ENCODE measurements around the gene EXOC3.
"Not testable (repeated sequence)": the region's sequence is repeated elsewhere in the genome, so short reads cannot be mapped to it uniquely, and the experiment has no call there.

The EXOC3 gene

DNA sequence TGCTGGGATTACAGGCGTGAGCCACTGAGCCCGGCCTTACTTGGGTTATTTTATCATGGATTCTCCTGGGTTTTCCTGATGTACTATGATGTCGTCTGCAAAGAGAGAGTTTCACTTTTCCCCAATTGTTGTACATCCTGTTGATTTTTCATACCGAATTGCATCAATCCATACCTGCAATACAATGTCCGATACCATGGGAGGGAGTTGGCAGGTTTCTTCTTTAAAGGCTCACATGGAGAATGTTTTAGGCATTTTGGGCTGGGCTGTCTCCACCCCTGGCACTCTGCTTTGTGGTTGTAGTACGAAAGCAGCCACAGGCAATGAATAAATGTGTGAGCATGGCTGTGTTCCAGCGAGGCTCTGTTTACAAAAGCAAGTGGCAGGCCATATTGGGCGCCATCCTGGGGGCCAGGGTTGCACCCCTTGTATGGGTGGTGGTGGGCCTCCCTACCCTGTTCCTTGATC, 35.1 kb upstream of the EXOC3 start:
- DNase-seq: no peak

DNA sequence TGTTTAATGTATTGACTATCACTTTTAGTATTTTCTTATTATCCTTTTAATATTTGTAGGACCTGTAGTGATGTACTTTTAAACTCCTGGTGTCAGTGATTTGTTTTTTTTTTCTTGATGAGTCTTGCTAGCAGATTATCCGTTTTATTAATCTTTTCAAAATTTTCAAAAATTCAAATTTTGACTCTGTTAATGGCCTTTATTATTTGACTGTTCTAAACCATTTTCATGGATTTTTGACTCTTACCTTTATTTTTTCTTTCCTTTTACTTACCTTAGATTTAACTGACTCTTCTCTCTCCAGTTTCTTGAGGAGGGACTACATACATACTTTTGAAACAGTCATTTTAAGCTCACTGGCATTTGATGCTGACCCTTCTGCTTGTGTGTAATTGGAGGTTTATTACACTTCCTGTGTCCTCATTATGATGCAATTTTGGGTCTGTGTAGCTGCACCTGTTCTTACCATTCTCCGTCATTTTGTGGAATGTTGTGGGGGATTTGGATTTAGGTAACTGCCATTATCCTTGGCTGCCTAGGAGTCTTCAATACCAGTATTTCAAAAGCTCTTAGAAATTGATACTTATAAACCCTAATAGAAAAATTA, 32.0 kb upstream of the EXOC3 start:
- no peak for DNase-seq

DNA sequence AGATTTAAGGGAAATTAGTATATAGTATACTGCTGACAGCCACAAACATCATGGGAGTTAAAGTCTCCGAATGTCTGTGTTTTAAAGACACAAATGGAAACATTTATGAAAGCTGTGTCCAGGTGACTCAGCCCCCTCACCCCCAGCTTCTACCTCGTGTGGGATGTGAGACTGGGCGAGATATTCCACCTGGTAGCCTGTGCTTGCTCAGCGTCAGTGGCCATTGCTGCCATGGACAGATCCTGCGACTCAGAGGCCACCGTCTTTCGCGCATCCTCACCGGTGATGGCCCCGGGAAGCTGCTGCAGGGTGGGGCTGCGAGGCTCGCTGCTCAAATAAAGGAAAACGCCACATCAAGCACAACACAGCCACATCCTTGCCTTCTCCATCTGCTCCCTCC, 31.2 kb upstream of the EXOC3 start:
- no peak for DNase-seq

DNA sequence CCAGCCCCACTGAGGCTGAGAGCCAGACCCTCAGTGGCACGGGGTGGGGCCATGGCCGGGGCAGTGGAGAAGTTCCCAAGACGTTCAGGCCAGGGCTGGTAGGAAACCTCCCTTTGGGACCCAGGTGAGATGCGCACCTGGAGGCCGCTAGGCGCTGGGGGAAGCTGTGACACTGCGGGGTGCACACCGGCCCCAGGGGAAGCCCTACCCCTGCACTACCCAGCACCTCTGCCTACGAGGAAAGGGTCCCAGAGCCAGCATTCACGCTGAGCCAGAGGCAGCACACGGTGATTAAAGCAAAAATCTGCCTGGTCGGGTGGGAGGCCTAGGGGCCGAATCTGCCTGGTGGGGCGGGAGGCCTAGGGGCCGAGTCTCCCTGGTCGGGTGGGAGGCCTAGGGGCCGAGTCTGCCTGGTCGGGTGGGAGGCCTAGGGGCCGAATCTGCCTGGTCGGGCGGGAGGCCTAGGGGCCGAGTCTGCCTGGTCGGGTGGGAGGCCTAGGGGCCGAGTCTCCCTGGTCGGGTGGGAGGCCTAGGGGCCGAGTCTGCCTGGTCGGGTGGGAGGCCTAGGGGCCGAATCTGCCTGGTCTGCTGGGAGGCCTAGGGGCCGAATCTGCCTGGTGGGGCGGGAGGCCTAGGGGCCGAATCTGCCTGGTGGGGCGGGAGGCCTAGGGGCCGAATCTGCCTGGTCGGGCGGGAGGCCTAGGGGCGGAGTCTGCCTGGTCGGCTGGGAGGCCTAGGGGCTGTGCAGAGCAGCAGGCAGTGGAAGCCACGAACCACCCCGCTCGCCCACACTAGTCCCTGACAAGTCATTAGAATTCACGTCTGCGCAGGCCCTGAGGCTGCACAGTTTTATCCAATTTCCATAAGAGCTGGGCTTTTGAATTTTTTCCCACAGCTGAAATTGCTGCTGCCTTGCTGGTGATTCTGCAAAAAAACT, 27.7 kb upstream of the EXOC3 start:
- not testable (repeated sequence) for DNase-seq

DNA sequence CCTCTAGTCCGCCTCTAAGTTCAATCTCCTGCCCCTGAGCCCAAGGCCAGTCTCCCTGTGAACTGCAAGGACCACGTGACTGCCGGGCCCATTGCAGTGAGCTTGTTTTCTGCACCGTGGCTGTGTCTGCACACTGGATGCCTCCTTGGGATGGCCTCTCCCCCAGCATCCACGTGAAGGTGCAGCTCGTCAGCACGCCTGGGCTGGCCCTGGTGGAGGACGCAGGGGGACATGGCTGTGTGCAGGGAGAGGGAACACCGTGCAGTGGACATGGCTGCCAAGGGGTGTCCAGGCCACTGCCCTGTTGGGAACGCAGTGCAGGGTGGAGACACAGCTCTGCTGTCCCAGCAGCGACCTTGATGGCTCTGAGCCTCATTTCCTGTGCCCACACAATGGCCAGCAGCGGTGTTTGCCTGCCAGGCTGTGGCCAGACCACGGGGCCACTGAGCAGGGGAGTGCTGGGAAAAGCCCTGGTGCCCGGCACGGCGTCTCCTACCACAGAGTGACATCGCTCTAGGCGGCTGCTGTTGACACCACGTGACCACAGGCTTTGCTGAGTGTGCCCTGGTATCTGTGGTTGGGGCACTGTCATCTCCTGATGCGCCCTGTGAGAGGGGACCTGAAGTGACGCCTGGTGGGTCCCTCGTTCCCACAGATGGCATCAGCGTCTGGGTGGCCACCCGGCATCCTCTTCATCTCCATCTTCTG, 26.9 kb upstream of the EXOC3 start:
- DNase-seq: no peak

DNA sequence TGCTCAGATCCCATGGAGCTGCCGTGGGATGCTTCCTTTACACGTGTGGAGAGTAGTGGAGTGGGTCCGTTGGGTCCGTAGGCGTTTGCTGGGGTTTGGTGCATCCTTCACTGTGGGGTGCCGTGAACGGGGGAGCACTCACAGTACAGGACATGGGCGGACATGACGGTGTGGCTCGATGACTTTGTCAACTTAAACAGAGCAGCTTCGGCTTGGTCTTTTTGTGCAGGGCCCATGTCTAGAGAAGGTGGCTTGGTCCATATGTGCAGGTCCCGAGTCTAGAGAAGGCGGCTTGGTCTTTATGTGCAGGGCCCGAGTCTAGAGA, 26.4 kb upstream of the EXOC3 start:
- no peak for DNase-seq

DNA sequence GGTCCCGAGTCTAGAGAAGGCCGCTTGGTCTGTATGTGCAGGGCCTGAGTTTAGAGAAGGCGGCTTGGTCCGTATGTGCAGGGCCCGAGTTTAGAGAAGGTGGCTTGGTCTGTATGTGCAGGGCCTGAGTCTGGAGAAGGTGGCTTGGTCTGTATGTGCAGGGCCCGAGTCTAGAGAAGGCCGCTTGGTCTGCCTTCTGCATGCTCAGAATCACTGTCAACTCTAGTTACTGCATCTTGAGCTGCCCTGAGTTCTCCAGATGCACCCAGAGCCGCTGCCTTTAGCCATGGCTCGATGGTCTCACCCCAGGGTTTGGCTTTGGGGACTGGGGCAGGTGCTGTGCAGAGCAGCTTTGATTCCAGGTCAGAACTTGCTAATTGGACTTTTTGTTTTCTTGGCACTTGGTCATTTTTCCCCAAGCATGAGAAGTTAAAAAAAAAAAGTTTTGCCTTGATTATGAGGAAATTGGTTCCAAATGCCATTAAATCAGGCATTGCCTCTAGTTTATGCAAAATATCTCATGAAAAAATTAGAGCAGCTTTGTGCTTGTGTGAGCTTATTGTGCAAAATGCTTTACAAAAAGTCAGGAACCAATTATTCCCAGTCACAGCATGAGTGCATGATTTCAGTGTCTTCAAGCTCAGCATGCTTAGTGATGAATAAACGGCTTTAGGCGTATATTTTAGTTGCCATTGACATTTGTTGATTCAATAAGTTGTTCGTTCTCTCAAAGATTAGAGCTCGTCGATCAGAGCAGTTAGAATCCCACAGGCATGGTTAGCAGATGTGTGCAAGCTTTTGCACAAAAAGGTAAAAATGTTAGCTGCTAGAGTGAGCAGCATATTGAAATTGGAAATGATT, 25.4 kb upstream of the EXOC3 start:
- DNase-seq: no peak

DNA sequence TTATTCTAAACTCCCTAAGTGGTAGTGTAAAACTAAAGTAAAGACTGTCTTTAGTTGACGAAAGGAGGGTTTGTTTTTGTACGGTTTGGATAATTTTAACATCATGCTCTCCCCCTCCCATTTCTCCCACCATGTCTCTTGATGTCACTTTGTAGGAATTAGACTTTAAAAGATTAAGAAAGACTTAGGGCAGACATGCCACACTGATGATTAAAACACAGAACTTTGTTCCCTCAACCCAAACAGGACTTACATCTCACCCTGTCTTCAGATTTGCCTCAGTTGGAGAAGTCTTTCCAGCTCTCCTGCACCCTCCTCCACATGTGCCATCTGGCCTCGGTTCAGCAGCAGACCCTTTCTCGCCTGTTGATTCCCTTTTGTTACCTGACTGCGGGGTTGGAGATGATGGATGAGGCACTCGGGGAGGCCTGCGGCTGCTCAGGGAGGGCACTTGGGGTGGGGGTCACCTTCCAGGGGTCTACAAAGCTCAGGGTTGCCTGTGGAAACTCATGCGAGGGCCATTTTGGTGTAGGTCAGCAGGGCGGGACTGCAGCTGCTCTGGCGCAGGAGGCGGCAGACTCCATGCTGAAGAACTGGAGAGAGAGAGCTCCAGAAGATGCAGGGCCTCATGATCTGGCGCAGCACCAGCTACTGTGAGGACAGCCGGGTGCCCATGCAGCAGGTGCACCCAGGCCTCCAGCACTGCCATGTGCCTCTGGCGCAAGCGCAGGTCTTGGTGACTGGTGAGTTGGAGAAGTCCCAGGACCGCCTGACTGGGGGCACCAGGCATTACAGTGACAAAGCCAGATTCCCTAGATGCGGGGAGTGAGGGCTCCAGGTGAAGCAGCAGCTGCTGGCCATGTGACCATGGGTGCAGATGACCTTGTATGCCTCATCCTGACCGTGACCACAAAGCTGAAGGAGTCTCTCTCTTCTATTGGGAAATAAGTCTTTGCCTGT, 24.5 kb upstream of the EXOC3 start:
- no peak for DNase-seq

DNA sequence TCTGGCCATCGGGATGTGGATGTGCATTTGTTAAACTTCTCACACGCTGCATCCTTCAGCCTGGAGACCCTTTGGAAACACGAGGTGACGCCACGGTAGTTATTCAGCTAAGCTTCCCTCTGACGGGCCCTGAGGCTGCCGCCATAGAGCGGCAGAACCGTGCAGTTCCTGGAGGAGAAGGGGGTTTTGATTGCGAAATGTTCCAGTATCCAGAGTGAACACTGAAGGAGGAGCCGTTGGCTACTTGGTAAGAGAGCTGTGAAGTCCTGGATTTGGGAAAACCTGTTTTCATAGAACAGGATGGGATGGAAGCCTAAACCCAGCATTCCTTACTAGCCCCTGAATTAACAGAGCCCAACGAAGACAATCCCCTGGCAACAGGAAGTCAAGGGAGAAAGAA, 23.0 kb upstream of the EXOC3 start:
- no peak for DNase-seq

DNA sequence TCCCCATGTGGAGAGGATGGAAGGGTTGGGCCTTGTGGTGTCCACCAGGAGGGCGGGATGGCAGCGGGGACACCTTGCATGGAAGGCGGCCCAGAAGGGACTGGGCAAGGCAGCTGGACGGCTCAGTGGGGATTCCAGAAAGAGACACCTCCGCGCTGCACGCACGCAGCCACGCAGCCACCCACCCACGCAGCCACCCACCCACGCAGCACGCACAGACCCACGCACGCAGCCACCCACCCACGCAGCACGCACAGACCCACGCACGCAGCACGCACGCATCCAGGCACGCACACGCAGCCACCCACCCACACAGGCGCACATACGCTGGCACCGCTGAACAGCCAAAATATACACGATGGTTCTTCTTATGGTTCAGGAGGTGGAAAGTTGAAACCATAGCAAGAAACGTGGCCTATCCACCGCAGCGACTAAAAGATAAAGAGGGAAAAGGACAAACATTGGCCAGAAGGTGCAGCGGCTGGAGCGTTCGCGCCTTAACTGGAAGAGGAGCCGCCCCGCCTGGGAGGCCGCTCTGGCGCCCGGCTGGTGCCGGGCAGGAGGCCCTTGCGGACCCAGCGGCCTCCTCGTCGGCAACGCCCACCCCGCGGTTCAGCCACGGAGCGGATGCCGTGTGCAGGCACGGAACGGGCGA, 22.2 kb upstream of the EXOC3 start:
- no peak for DNase-seq

DNA sequence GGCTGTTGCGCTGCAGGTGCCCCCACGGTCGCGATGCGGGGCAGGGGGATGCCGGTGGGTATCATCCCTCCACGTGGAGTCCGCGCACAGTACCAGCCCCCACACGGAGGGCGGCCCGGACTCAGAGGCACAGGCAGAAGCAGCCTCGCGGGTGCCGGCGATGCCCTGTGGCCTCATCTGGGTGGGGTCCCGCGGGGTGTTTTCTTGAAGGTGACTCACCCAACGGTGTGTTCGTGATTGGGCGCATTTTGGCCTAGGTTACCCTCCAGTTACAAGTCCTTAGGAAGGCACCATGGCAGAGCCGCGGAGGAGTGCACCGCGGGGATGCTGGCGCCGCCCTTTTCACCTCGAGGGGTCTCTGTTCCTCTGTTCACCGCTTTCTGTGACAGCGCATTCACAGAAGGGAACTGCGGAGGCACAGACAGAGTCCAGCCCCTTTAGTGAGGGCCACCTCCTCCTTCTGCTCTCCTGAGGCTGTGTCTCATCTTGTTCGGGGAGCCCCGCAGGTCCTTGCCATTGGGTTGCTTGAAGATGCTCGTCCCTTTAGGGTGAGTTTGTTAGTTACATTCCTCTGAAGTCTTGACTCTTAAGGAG, 21.6 kb upstream of the EXOC3 start:
- no peak for DNase-seq

DNA sequence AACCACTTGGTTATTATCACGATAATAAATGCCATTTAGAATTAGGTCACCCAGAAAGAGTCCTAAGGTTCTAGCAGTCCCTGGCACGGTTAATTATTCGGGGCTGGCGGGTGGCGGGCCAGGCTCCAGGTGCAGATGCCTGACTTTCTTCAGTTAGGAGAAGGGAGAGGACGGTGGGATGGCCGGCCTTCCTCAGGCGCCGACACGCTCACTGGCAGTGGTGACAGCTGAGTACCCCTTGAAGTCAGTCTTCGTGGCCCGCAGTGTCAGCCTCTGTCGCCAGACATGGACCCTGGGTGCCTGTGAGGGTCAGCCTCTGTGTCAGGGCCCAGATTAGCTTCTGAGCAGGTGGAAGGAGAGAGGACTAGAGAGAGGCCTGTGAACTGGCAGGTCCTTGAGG, 21.1 kb upstream of the EXOC3 start:
- no peak for DNase-seq

DNA sequence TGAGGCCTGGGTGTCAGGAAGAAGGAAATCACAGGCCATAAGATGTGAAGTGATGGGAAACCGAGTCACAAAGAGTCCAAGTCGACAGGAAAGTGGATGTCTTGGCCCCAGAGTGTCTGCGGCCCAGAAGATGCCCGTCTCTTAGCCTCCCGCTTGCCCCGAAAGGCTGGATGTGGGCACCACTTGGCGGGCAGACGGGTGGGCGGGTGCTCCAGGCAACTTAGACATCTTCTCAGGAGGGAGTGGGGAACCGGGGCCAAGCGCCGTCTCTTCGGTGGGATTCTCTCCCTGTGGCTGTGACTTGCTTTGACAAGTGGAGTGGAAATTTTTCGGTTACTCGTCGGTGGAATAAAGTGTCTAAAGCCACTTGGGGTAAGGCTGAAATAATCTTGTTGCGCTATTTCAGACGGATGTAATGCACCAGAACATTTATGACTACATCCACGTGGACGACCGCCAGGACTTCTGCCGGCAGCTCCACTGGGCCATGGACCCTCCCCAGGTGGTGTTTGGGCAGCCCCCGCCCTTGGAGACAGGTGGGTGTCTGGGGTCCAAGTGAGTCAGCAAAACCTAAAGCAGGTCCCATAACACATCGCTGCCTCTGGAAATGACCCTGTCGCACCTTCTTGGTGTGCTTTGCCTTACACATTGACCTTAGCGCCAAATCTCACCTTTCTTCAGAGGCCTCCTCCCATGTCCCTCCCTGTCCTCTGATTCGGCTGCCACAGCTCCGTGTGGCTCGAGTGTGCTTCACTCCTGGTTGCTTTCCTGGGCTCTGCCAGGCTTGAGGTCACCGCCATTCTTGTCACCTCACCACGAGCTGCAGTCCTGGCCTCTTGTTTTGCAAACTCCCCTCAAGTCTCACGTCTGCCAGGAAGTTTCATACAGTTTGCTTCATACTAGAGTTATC, 20.4 kb upstream of the EXOC3 start:
- peak; percentile 56 for DNase-seq

DNA sequence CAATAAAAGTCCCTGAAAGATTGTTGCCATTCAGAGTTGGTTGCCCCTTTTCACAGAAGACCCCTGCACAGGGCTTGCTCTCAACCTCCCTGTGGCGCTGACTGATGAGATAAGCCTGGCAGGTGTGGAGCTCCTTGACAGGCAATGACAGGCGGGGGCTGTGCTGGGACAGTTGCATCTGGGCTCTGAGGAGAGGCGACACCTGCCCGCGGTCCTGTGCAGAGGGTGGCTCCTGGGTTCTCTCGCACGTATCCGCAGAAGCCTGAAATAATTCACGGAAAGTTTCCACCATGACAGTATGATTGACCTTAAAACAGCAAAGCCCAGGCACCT, 19.8 kb upstream of the EXOC3 start:
- no peak for DNase-seq

DNA sequence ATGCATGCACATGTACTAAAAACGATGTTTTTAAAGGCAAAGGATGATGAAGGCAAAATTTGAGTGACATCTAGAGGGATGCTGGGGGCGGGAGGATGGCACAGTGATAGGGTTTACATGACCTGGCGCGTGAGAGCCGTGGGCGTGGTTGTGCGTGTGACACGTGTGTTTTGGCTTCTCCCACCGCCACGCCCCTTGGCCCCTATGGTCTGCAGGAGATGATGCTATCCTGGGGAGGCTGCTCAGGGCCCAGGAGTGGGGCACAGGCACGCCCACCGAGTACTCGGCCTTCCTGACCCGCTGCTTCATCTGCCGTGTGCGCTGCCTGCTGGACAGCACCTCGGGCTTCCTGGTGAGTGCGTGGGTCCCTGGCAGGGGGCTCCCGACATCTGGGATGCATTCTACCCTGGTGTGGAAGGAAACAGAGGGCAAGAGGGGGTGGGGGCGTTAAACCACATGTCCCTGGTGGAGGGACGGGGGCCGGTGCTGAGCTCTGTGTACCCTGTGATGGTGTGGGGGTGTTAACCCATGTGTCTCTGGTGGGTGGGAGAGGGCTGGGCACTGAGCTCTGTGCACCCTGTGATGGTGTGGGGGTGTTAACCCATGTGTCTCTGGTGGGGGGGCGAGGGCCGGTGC, 19.2 kb upstream of the EXOC3 start:
- DNase-seq: no peak

DNA sequence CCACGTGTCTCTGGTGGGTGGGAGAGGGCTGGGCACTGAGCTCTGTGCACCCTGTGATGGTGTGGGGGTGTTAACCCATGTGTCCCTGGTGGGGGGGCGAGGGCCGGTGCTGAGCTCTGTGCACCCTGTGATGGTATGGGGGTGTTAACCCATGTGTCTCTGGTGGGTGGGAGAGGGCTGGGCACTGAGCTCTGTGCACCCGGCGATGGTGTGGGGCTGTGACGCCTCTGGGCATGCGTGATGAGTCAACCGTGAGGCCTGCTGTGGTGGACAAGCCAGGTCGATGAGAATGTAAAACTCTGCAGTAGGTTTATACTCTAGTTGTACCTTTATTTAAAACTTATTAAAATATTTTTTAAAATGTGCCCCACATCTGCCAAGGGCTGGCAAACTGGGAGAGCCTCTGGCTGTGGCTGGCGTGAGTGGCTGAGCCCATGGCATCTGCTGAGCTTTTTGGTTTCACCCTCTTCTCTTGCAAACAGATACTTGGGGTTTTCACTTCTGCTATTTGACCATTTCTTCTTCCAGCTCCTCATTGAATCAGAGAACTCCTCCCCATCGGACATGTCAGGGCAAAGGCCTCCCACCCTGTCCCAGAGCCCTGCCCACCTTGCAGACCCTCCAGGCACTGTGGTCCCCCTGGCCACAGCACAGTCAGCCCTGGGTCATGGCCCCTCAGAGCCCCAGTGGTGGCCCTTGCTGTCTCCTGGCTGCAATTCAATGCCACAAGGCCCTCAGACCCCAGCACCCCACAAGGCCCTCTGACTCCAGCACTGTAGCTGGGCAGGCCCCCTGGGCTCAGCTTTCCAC, 18.5 kb upstream of the EXOC3 start:
- no peak for DNase-seq

DNA sequence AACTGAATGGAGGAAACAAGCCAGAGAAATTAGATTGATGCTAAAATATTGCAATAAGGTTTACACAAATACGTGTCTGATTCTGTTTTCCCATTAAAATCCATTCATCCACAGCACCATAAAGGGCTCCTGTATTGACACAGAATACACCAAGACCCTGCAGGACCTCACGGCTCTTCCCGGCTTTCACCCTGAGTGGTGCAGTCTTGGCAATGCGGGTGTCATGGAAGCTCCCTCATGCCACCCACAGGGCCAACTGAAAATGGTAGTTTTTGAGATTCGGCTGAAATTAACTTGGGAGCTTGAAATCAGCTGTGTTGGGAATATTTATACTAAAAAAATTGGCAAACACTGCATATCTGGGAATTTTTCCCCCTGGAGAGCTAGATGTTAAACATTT, 17.3 kb upstream of the EXOC3 start:
- DNase-seq: no peak

DNA sequence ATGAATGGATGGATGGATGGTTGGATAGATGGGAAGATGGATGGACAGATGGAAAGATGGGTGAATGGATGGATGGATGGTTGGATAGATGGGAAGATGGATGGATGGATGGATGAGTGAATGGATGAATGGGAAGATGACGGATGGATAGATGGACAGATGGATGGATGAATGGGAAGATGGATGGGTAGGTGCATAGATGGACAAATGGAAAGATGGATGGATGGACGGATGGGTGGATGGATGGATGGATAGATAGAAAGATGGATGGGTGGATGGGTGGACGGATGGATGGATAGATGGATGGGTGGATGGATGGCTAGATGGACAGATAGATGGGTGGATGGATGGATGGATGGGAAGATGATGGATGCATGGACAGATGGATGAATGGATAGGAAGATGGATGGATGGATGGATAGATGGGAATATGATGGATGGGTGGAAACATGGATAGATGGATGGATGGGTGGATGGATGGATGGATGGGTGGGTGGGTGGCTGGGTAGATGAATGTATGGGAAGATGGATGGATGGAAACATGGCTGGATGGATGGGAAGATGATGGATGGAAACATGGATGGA, 16.5 kb upstream of the EXOC3 start:
- no peak for DNase-seq

Measured in DMS79 treated with DMSO at 0.1 percent for 48 hours (cell line).